Transverse colon (tissue), 4 donors: Measurements from ENCODE around the gene DHFR.

Experiments used
- CTCF ChIP-seq, 5 experiments: fragments of 200-600 bp in 3 of 5; fragments of 450-650 bp in 2 of 5; sonication (generic) in 3 of 5; IDR thresholded peaks; 1 replicate in 2 of 5; 2 replicates in 3 of 5; pipeline ENCODE4 v1.5.1; 2016 to 2017; ENCODE audit warnings: antibody characterized with exemption in 5 of 5, inconsistent platforms in 3 of 5, mild to moderate bottlenecking in 2 of 5, moderate library complexity in 1 of 5
- EP300 ChIP-seq: sonication (generic); formaldehyde crosslinking; IDR thresholded peaks from one replicate; pipeline ENCODE4 v1.6.1; 2017; ENCODE audit warnings: antibody characterized with exemption, low read depth
- POLR2A ChIP-seq: fragments of 450-650 bp; IDR thresholded peaks from one replicate; pipeline ENCODE4 v1.6.1; 2016; ENCODE audit warnings: antibody characterized with exemption, mild to moderate bottlenecking, moderate library complexity
- POLR2AphosphoS5 ChIP-seq, 3 donors: sonication (generic); formaldehyde crosslinking; IDR thresholded peaks; one replicate each; pipeline ENCODE4 v1.6.1; 2016; ENCODE audit warnings: antibody characterized with exemption in 3 of 3

- TF ChIP-seq POLR2AphosphoS5 (IDR thresholded peaks at IDR 0.05) (no peak), CTCF (IDR thresholded peaks at IDR 0.05) (no peak), EP300 (no peak), POLR2A (no peak)
These were observed 45.1 kb downstream of the DHFR start for GRCh38 chr5:80609692-80610091.
